NCI-H2196 (cell line): ENCODE measurements around the gene STAB2.
A peak's percentile ranks its signal among the peaks of the same experiment; 100 is the strongest.

ENCODE experiments used
- DNase-seq: peaks from one replicate; lab custom pipeline; 2025; ENCODE audit not compliant: unreplicated experiment; lab: John Stamatoyannopoulos, UW

The STAB2 gene

GRCh38 chr12:103586132-103586531 is 941 bp upstream of the STAB2 start:
- no peak for DNase-seq

GRCh38 chr12:103588680-103589079 is 1.6 kb downstream of the STAB2 start:
- no peak for DNase-seq

- no peak for DNase-seq
Measured at GRCh38 chr12:103589517-103589916, 2.4 kb downstream of the STAB2 start.

DNA sequence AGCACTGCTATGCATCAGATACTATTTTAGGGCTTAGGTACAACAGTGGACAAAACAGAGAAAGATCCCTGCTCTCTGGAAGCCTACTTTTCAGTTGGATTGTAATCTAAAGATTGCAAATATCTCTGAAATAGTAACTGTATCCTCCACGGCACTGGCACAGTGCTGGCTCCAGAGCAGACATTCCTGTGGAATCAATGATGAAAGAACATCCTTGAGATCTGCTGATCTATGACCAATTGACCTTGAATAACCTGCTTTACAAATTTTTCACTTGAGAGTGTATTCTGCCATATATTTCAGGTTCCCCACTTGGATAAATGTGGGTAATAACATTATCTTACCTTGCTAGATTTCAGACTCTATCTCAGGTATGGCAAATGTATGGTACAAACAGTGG is 3.2 kb downstream of the STAB2 start:
- DNase-seq: no peak

GRCh38 chr12:103596981-103597380 is 9.9 kb downstream of the STAB2 start:
- DNase-seq: no peak

GRCh38 chr12:103599274-103599673 is 12.2 kb downstream of the STAB2 start:
- no peak for DNase-seq

DNA sequence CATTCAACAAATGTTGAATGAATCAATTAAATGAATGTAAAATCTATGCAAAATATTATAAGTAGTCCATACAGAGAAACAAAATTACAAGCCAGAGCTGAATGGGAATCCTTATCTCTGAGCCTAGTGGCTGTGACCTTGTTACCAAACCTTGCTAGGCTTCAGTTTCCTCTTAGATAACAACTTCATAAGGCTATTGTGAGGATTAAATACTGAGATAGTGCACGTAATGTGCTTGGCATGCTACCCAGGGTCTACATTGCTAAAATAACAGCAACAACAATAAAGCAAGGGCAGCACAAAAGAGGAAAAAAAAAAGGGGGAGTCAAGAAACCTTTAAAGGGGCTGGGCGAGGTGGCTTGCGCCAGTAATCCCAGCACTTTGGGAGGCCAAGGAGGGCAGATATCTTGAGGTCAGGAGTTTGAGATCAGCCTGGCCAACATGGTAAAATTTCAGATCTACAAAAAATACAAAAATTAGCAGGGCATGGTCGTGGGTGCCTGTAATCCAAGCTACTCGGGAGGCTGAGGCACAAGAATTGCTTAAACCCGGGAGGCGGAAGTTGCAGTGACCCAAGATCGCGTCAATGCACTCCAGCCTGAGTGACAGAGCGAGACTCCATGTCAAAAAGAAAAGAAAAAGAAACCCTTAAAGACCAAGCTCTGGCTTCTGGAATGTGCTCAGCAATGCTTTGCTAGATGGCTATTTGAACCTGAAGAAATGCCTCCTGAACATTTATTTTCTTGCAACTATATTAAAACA is 14.1 kb downstream of the STAB2 start:
- no peak for DNase-seq

DNA sequence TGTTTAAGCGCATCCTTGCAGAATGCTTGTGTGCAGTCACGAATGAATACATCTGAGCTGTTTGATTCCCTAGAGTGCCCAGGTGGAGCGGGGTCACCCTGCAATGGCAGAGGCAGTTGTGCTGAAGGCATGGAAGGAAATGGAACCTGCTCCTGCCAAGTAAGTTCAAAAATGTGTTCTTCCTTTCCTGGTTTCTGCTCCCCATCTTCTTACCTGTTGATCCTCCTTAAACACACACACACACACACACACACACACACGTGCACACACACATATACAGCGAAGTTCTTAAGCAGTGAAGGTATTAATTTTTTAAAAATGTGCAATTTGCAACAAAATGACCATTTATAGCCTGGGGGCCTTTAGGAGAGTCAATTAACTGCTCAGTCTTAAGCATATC is 33.3 kb downstream of the STAB2 start:
- no peak for DNase-seq

GRCh38 chr12:103623716-103624115 is 36.6 kb downstream of the STAB2 start:
- no peak for DNase-seq

DNA sequence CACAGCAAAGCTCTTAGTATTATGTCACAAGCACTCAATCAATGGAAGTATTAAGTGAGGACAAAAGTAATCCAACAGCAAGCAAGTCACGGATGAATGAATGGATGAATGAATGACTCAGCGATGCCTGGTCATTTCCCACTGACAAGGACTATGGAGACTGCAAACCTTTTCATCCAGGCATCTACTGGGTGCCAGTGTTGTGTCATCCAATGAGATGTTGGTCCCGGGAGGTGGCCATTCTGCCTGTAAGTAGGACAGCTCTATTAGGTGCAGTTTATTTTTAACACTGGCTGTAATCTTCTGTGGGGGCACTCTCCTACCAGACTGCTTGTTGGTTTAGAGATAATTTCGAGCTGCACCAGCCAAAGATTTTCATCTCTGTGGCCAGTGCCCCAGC is 39.4 kb downstream of the STAB2 start:
- DNase-seq: peak; percentile 51

GRCh38 chr12:103627189-103627855 is 40.2 kb downstream of the STAB2 start:
- DNase-seq: peak; percentile 10

- DNase-seq: peak; percentile 56
Measured at GRCh38 chr12:103632554-103633216, 45.6 kb downstream of the STAB2 start.

- no peak for DNase-seq
Measured at GRCh38 chr12:103634732-103635131, 47.7 kb downstream of the STAB2 start.

- no peak for DNase-seq
Measured at GRCh38 chr12:103635419-103635818, 48.3 kb downstream of the STAB2 start.

DNA sequence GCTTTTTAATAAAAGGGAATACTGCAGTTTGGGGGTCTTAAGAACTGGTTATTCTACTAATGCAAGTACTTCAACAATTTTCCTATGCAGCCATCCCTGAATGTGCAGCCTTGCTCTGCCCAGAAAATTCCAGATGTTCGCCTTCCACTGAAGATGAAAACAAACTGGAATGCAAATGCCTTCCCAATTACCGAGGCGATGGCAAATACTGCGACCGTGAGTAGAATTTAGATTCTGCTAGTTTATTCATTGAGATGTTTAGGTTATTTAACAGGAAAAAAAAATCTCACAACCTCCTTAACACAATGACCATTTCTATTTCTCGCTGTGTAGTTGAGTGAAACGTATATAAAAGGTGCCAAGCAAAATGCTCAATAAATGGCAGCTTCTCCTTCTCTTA is 49.9 kb downstream of the STAB2 start:
- no peak for DNase-seq

- DNase-seq: no peak
Measured at GRCh38 chr12:103637429-103637828, 50.4 kb downstream of the STAB2 start.

GRCh38 chr12:103639983-103640382 is 52.9 kb downstream of the STAB2 start:
- DNase-seq: no peak

DNA sequence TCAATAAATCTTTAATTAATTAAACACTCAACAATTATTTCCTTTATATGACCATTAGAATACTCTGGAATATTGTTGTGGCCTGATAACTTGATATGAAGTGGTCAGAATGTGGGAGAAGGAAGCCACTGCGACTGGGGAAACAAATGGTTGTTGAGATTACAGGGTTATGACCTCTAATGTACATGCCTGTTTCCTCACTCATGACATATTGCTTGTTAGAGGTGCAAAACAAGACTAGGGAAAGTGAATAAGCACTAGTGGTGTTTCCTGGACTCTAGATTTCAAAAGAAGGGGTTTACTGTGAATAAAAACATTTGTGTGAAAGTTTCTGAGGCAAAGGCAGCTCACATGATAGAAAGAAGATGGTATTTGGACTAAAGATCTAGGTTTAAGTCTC is 53.3 kb downstream of the STAB2 start:
- no peak for DNase-seq

DNA sequence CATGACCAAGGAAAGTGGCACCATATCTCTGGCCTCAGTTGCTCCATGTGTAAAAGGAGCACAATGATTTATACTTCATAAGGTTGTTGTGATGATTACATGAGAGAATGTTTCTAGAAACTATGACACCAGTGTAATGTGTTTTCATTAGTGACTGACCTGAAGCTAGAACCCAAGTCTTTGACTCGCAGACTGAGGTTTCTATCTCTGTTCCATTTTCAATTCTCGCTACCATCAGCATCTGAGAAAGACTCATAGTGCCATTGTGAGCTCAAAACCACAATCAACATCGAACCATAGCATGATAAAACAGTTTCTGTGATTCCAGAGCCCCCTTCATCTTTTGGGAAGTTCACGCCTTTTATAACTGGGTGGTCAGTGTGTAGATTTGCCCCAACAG is 53.8 kb downstream of the STAB2 start:
- DNase-seq: no peak

- no peak for DNase-seq
Measured at GRCh38 chr12:103642240-103642864, 55.3 kb downstream of the STAB2 start.

DNA sequence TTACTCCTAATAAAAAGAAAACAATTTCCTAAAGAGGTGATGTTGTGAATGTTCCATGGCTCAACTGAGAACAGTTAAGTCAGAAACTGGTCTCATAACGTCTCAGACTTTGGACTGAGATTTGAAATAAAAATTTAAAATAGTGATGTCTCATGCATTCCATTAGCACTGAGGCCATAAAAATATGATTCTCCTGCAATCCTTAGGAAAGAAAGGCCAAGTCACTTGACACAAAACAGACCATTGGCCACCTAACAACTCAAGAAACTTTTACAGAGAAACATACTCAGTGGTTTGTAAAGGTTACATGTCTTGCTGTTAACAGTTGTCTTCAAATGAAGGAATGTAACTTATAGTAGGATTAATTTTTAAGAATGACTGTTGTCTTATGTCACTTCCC is 58.1 kb downstream of the STAB2 start:
- no peak for DNase-seq

- no peak for DNase-seq
Measured at GRCh38 chr12:103647267-103647666, 60.2 kb downstream of the STAB2 start.
